ENCODE results near the gene FBXO31. TPM values are rescaled to one million over a fixed set of nuclear protein-coding genes. Genes with fewer than 3 reads are reported as not detected.

The FBXO31 gene
- total and polyA plus RNA-seq, 2 of the 13 experiments (the other 11 are each of a cell fraction or from before 2014, with no cell fraction given): 92.4 to 101 TPM

GRCh38 chr16:87391950-87392820, 8.6 kb upstream of the FBXO31 start, which contains the start of gene MAP1LC3B (continued):
- TF ChIP-seq NONO (IDR thresholded peaks at IDR 0.05) (no peak), NONO (CRISPR knock-in tag; conservative IDR thresholded peaks at IDR 0.05) (peak; percentile 99), MLXIP (CRISPR knock-in tag; IDR thresholded peaks at IDR 0.05; ENCODE audit: borderline replicate concordance) (peak; percentile 88; the same call in 1 of the 2 replicates), ZBTB7B (CRISPR knock-in tag; IDR thresholded peaks at IDR 0.05) (no peak), KDM4B (CRISPR knock-in tag; IDR thresholded peaks at IDR 0.05) (peak; percentile 72), GZF1 (CRISPR knock-in tag; IDR thresholded peaks at IDR 0.05) (no peak), SNAPC2 (CRISPR knock-in tag; IDR thresholded peaks at IDR 0.05) (peak; percentile 71; the same call in 1 of the 2 replicates), SNRNP70 (IDR thresholded peaks at IDR 0.05; ENCODE audit: low read depth, low read length) (no peak), ATF7-NPFF (CRISPR knock-in tag; IDR thresholded peaks at IDR 0.05; ENCODE audit: low read depth) (peak; percentile 96), GATA4 (IDR thresholded peaks at IDR 0.05; ENCODE audit: borderline replicate concordance, low read depth) (no peak), SMC3 (IDR thresholded peaks at IDR 0.05; ENCODE audit: low read length) (no peak), KLF12 (CRISPR knock-in tag; IDR thresholded peaks at IDR 0.05; ENCODE audit: borderline replicate concordance) (peak; percentile 80)
- TF ChIP-seq, protein P1, sequence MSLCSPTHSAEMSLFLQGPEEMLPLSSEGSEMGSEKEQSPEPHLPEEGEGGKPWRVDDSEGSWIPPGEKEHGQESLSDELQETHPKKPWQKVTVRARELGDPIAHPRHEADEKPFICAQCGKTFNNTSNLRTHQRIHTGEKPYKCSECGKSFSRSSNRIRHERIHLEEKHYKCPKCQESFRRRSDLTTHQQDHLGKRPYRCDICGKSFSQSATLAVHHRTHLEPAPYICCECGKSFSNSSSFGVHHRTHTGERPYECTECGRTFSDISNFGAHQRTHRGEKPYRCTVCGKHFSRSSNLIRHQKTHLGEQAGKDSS (CRISPR knock-in tag; IDR thresholded peaks at IDR 0.05; ENCODE audit: borderline replicate concordance, low read depth): peak; percentile 75; the same call in 1 of the 2 replicates
- TF ChIP-seq, protein P2, sequence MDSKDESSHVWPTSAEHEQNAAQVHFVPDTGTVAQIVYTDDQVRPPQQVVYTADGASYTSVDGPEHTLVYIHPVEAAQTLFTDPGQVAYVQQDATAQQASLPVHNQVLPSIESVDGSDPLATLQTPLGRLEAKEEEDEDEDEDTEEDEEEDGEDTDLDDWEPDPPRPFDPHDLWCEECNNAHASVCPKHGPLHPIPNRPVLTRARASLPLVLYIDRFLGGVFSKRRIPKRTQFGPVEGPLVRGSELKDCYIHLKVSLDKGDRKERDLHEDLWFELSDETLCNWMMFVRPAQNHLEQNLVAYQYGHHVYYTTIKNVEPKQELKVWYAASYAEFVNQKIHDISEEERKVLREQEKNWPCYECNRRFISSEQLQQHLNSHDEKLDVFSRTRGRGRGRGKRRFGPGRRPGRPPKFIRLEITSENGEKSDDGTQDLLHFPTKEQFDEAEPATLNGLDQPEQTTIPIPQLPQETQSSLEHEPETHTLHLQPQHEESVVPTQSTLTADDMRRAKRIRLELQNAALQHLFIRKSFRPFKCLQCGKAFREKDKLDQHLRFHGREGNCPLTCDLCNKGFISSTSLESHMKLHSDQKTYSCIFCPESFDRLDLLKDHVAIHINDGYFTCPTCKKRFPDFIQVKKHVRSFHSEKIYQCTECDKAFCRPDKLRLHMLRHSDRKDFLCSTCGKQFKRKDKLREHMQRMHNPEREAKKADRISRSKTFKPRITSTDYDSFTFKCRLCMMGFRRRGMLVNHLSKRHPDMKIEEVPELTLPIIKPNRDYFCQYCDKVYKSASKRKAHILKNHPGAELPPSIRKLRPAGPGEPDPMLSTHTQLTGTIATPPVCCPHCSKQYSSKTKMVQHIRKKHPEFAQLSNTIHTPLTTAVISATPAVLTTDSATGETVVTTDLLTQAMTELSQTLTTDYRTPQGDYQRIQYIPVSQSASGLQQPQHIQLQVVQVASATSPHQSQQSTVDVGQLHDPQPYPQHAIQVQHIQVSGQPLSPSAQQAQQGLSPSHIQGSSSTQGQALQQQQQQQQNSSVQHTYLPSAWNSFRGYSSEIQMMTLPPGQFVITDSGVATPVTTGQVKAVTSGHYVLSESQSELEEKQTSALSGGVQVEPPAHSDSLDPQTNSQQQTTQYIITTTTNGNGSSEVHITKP (CRISPR knock-in tag; IDR thresholded peaks at IDR 0.05; ENCODE audit: low read depth): peak; percentile 83; the same call in 1 of the 2 replicates
- TF ChIP-seq, protein P3, sequence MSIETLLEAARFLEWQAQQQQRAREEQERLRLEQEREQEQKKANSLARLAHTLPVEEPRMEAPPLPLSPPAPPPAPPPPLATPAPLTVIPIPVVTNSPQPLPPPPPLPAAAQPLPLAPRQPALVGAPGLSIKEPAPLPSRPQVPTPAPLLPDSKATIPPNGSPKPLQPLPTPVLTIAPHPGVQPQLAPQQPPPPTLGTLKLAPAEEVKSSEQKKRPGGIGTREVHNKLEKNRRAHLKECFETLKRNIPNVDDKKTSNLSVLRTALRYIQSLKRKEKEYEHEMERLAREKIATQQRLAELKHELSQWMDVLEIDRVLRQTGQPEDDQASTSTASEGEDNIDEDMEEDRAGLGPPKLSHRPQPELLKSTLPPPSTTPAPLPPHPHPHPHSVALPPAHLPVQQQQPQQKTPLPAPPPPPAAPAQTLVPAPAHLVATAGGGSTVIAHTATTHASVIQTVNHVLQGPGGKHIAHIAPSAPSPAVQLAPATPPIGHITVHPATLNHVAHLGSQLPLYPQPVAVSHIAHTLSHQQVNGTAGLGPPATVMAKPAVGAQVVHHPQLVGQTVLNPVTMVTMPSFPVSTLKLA (IDR thresholded peaks at IDR 0.05): peak; percentile 81
- TF ChIP-seq, protein P4, sequence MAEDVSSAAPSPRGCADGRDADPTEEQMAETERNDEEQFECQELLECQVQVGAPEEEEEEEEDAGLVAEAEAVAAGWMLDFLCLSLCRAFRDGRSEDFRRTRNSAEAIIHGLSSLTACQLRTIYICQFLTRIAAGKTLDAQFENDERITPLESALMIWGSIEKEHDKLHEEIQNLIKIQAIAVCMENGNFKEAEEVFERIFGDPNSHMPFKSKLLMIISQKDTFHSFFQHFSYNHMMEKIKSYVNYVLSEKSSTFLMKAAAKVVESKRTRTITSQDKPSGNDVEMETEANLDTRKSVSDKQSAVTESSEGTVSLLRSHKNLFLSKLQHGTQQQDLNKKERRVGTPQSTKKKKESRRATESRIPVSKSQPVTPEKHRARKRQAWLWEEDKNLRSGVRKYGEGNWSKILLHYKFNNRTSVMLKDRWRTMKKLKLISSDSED (CRISPR knock-in tag; IDR thresholded peaks at IDR 0.05): no peak

Measured in HepG2 (cell line).